ENCODE measurements around the gene CTNND2.

GRCh38 chr5:11048760-11049159 lies 855.5 kb downstream of the CTNND2 start:
- peak; percentile 25 for TF ChIP-seq CTCF (IDR thresholded peaks at IDR 0.05; ENCODE audit: low read depth, low read length, poor library complexity, severe bottlenecking)
- no peak for TF ChIP-seq EZH2phosphoT487 (IDR thresholded peaks at IDR 0.05; ENCODE audit: borderline replicate concordance, low read length)

Data from DOHH2 (cell line).